PC-9 (cell line): ENCODE data around the gene SMURF1.

Source experiments
- CTCF ChIP-seq: fragments of 200-600 bp; sonication (generic); conservative IDR thresholded peaks from 2 replicates; pipeline ENCODE4 v1.6.1; 2017; ENCODE audit warnings: mixed run types, antibody characterized with exemption, mild to moderate bottlenecking, moderate library complexity
- EZH2 ChIP-seq: fragments of 200-600 bp; sonication (generic); IDR thresholded peaks from 2 replicates; pipeline ENCODE4 v1.8.0; 2017; ENCODE audit warnings: antibody characterized with exemption, low read depth

- TF ChIP-seq CTCF: no peak
- no peak for TF ChIP-seq EZH2
Measured at GRCh38 chr7:99047526-99048077, 96.3 kb downstream of the SMURF1 start.
